Skin epidermis (tissue), 12 donors: ENCODE data around the gene CIPC.

Experiments used
- H3K27ac ChIP-seq, 21 experiments: fragments of 200-600 bp; sonication (generic) in 11 of 21; one replicate each; pipeline ENCODE4 v1.5.0; 2020; ENCODE audit warnings: mild to moderate bottlenecking in 3 of 21, inconsistent platforms in 2 of 21, moderate library complexity in 2 of 21
- H3K4me3 ChIP-seq, 7 experiments: fragments of 200-600 bp; sonication (generic) in 2 of 7; one replicate each; pipeline ENCODE4 v1.5.0; 2020; ENCODE audit warnings: inconsistent platforms in 2 of 7, mild to moderate bottlenecking in 2 of 7, moderate library complexity in 1 of 7

Gene CIPC

GRCh38 chr14:77141214-77142004, 43.4 kb downstream of the CIPC start, which contains the start of gene ZDHHC22:
TSS of gene ZDHHC22 (minus strand) at chr14:77141791. CDS start at chr14:77139738, 2,053 bp downstream.
- Histone ChIP-seq H3K27ac (no peak within 1 kb of the TSS), H3K4me3 (peak within 1 kb of the TSS in 3 of 7 experiments; percentile 3 to 30 (median 30))

- no peak overlapping the region for H3K27ac ChIP-seq
- H3K4me3 ChIP-seq, result peak overlapping the region in 1 of 7 experiments; percentile 30
These were observed 44.1 kb downstream of the CIPC start for GRCh38 chr14:77142005-77142800.

- Histone ChIP-seq H3K4me3 (no peak overlapping the region), H3K27ac (no peak overlapping the region)
These were observed 45.0 kb downstream of the CIPC start for GRCh38 chr14:77143071-77143470.

- Histone ChIP-seq H3K4me3 (no peak overlapping the region), H3K27ac (no peak overlapping the region)
These were observed 46.5 kb downstream of the CIPC start for GRCh38 chr14:77144412-77145115.

- H3K27ac ChIP-seq, result no peak overlapping the region
- H3K4me3 ChIP-seq, result no peak overlapping the region
These were observed 48.1 kb downstream of the CIPC start for GRCh38 chr14:77145975-77146740.

- Histone ChIP-seq H3K27ac (no peak overlapping the region), H3K4me3 (no peak overlapping the region)
These were observed 50.6 kb downstream of the CIPC start for GRCh38 chr14:77148510-77149231.

GRCh38 chr14:77151245-77151644, 53.2 kb downstream of the CIPC start:
- no peak overlapping the region for H3K4me3 ChIP-seq

GRCh38 chr14:77151918-77152588, 54.0 kb downstream of the CIPC start:
- H3K4me3 ChIP-seq, result no peak overlapping the region
- no peak overlapping the region for H3K27ac ChIP-seq

More at GRCh38 chr14:77151245-77151644, 53.2 kb downstream of the CIPC start:
- no peak overlapping the region for H3K27ac ChIP-seq

- Histone ChIP-seq H3K27ac (no peak overlapping the region), H3K4me3 (no peak overlapping the region)
These were observed 55.7 kb downstream of the CIPC start for GRCh38 chr14:77153802-77154201.

GRCh38 chr14:77154421-77154820, 56.4 kb downstream of the CIPC start:
- H3K4me3 ChIP-seq, result no peak overlapping the region
- H3K27ac ChIP-seq, result no peak overlapping the region

- no peak overlapping the region for H3K27ac ChIP-seq
These were observed 57.0 kb downstream of the CIPC start for GRCh38 chr14:77155083-77155482.

GRCh38 chr14:77157740-77158139, 59.7 kb downstream of the CIPC start:
- Histone ChIP-seq H3K27ac (no peak overlapping the region), H3K4me3 (no peak overlapping the region)

More at GRCh38 chr14:77155083-77155482, 57.0 kb downstream of the CIPC start:
- H3K4me3 ChIP-seq, result no peak overlapping the region

- no peak overlapping the region for H3K27ac ChIP-seq
- H3K4me3 ChIP-seq, result no peak overlapping the region
These were observed 60.3 kb downstream of the CIPC start for GRCh38 chr14:77158175-77158881.

GRCh38 chr14:77158882-77159255, 60.8 kb downstream of the CIPC start:
- no peak overlapping the region for H3K4me3 ChIP-seq
- no peak overlapping the region for H3K27ac ChIP-seq

- H3K27ac ChIP-seq, result no peak overlapping the region
- no peak overlapping the region for H3K4me3 ChIP-seq
These were observed 63.0 kb downstream of the CIPC start for GRCh38 chr14:77161011-77161410.
